GM23338 (cell line): ENCODE results near the gene HACD2. TPM values are rescaled to one million over a fixed set of nuclear protein-coding genes. Genes with fewer than 3 reads are reported as not detected.

Source experiments
- ATAC-seq: fragments of 200-7000 bp; cut with Tn5 transposase; 3 replicates; pipeline ENCODE4 v1.9.1; 2020
- DNase-seq: peaks from one replicate; pipeline ENCODE4 v3.0.0-alpha.2; 2015; ENCODE audit warnings: low spot score
- H2AFZ ChIP-seq: fragments of 200-600 bp; sonication (generic); 2 replicates; pipeline ENCODE4 v1.8.0; 2016; ENCODE audit warnings: antibody characterized with exemption, mild to moderate bottlenecking, moderate library complexity
- H3F3A ChIP-seq: fragments of 200-600 bp; sonication (generic); replicated peaks from 2 replicates; pipeline ENCODE4 v1.8.0; 2017; ENCODE audit warnings: antibody characterized with exemption, mixed run types, low read depth
- H3K27ac ChIP-seq: fragments of 200-600 bp; sonication (generic); 2 replicates; pipeline ENCODE4 v1.6.1; 2016; ENCODE audit warnings: low read depth
- H3K27me3 ChIP-seq: fragments of 200-600 bp; sonication (generic); 2 replicates; pipeline ENCODE4 v1.8.0; 2016; ENCODE audit warnings: mild to moderate bottlenecking, mixed run types, moderate library complexity; ENCODE audit not compliant: insufficient read depth
- H3K36me3 ChIP-seq: fragments of 200-600 bp; sonication (generic); 2 replicates; pipeline ENCODE4 v1.8.0; 2016; ENCODE audit warnings: mild to moderate bottlenecking; ENCODE audit not compliant: insufficient read depth
- H3K4me1 ChIP-seq: fragments of 200-600 bp; sonication (generic); 2 replicates; pipeline ENCODE4 v1.8.0; 2016; ENCODE audit warnings: mild to moderate bottlenecking, moderate library complexity; ENCODE audit not compliant: insufficient read depth
- H3K4me2 ChIP-seq: fragments of 200-600 bp; sonication (generic); 2 replicates; pipeline ENCODE4 v1.7.1; 2017; ENCODE audit warnings: mixed run types
- H3K4me3 ChIP-seq: fragments of 200-600 bp; sonication (generic); 2 replicates; pipeline ENCODE4 v1.6.1; 2016; ENCODE audit warnings: mixed run types
- H3K79me2 ChIP-seq: fragments of 200-600 bp; sonication (generic); replicated peaks from 2 replicates; pipeline ENCODE4 v1.8.0; 2017; ENCODE audit warnings: mild to moderate bottlenecking; ENCODE audit not compliant: insufficient read depth
- H3K9me2 ChIP-seq: fragments of 200-600 bp; sonication (generic); 2 replicates; pipeline ENCODE4 v1.8.0; 2017; ENCODE audit not compliant: insufficient read depth
- H4K20me1 ChIP-seq: fragments of 200-600 bp; sonication (generic); replicated peaks from 2 replicates; pipeline ENCODE4 v1.8.0; 2017; ENCODE audit warnings: mild to moderate bottlenecking; ENCODE audit not compliant: insufficient read depth
- H3K27ac Mint-ChIP-seq: 2 replicates; pipeline ENCODE4 v1.8.0; 2020; ENCODE audit warnings: inconsistent platforms, mild to moderate bottlenecking, moderate library complexity, mixed read lengths
- H3K27me3 Mint-ChIP-seq: 3 replicates; pipeline ENCODE4 v1.8.0; 2022; ENCODE audit warnings: low read depth, mild to moderate bottlenecking, moderate library complexity, mixed read lengths, inconsistent platforms; ENCODE audit not compliant: insufficient read depth, poor library complexity
- H3K36me3 Mint-ChIP-seq: 3 replicates; pipeline ENCODE4 v1.8.0; 2021; ENCODE audit warnings: low read depth, mild to moderate bottlenecking, inconsistent platforms, moderate library complexity, mixed read lengths
- H3K4me1 Mint-ChIP-seq: 3 replicates; pipeline ENCODE4 v1.8.0; 2020; ENCODE audit warnings: mild to moderate bottlenecking, inconsistent platforms, mixed read lengths
- H3K4me3 Mint-ChIP-seq: 3 replicates; pipeline ENCODE4 v1.8.0; 2021; ENCODE audit warnings: moderate library complexity, mild to moderate bottlenecking, inconsistent platforms, mixed read lengths
- H3K9me3 Mint-ChIP-seq: 3 replicates; pipeline ENCODE4 v1.8.0; 2020; ENCODE audit warnings: moderate library complexity, mild to moderate bottlenecking, inconsistent platforms, mixed read lengths
- CREB1 ChIP-seq: fragments of 250-450 bp; sonication (Bioruptor Pico); IDR thresholded peaks from 2 replicates; pipeline ENCODE4 v1.5.0; 2020; ENCODE audit warnings: low read depth, mild to moderate bottlenecking, moderate library complexity
- EZH2 ChIP-seq: fragments of 200-600 bp; sonication (generic); IDR thresholded peaks from one replicate; pipeline ENCODE4 v1.8.0; 2017; ENCODE audit warnings: antibody characterized with exemption, mild to moderate bottlenecking, low read depth; ENCODE audit not compliant: unreplicated experiment
- EZH2phosphoT487 ChIP-seq: fragments of 200-600 bp; sonication (generic); IDR thresholded peaks from one replicate; pipeline ENCODE4 v1.8.1; 2018; ENCODE audit warnings: antibody characterized with exemption; ENCODE audit not compliant: unreplicated experiment
- JUNB ChIP-seq: IDR thresholded peaks from one replicate; pipeline ENCODE4 v1.6.1; 2016; ENCODE audit warnings: antibody characterized with exemption; ENCODE audit not compliant: unreplicated experiment
- NANOG ChIP-seq: IDR thresholded peaks from 2 replicates; pipeline ENCODE4 v1.6.1; 2016; ENCODE audit warnings: antibody characterized with exemption, borderline replicate concordance
- POLR2AphosphoS5 ChIP-seq: IDR thresholded peaks from 2 replicates; pipeline ENCODE4 v1.6.1; 2016; ENCODE audit warnings: antibody characterized with exemption, low read depth
- STAT1 ChIP-seq: IDR thresholded peaks from one replicate; pipeline ENCODE4 v1.6.1; 2016; ENCODE audit warnings: antibody characterized with exemption; ENCODE audit not compliant: unreplicated experiment
- ZNF114 ChIP-seq: fragments of 250-450 bp; sonication (Bioruptor Pico); IDR thresholded peaks from 2 replicates; pipeline ENCODE4 v1.5.0; 2020; ENCODE audit warnings: mild to moderate bottlenecking, moderate library complexity
- ZNF331 ChIP-seq: fragments of 250-450 bp; sonication (Bioruptor Pico); IDR thresholded peaks from 2 replicates; pipeline ENCODE4 v1.5.0; 2020; ENCODE audit warnings: low read depth, mild to moderate bottlenecking, moderate library complexity
- ZNF462 ChIP-seq: fragments of 250-450 bp; sonication (Bioruptor Pico); IDR thresholded peaks from 2 replicates; pipeline ENCODE4 v1.5.0; 2020; ENCODE audit warnings: mild to moderate bottlenecking, moderate library complexity
- polyA plus RNA-seq: library from polyadenylated mRNA; unstranded; fragments of >200 nt; fragmentation: Nextera tagmentation; extraction: Ambion mirVana; gene quantifications from 2 replicates; pipeline ENCODE4 v1.2.1, GENCODE V29; 2016
- total RNA-seq: library from RNA; depleted of rRNA; stranded (reverse); fragments of >200 nt; shearing (Covaris generic); gene quantifications from 2 replicates; pipeline ENCODE4 v1.2.3, GENCODE V29; 2014
- TF ChIP-seq, protein P1 (sequence below), 2 experiments: fragments of 200-600 bp in 1 of 2; sonication (generic) in 1 of 2; conservative IDR thresholded peaks; 2 replicates each; pipeline versions ENCODE4 v1.5.1 to v1.6.1; 2016 to 2017; ENCODE audit warnings: antibody characterized with exemption in 2 of 2, low read depth in 2 of 2, mild to moderate bottlenecking in 2 of 2, moderate library complexity in 1 of 2
- TF ChIP-seq, protein P2 (sequence below): IDR thresholded peaks from 2 replicates; pipeline ENCODE4 v1.6.1; 2016; ENCODE audit warnings: antibody characterized with exemption
- TF ChIP-seq, protein P3 (sequence below): IDR thresholded peaks from one replicate; pipeline ENCODE4 v1.6.1; 2018; ENCODE audit warnings: antibody characterized with exemption; ENCODE audit not compliant: unreplicated experiment

The HACD2 gene
- total and polyA plus RNA-seq, 2 experiments from 2014 or later: 13.4 to 31.5 TPM

- H3K27ac ChIP-seq: no peak overlapping the region
- H3F3A ChIP-seq: 0 out of 2 replicates have a peak, but pooled peaks cover 5% of the 10 kb centered on the region
- Mint-ChIP-seq H3K4me1 (peaks cover 16% of the 10 kb centered on the region; the same call in 2 of the 3 replicates), H3K27ac (no peak overlapping the region), H3K4me3 (no peak overlapping the region), H3K9me3 (peaks cover 4% of the 10 kb centered on the region; the same call in 2 of the 3 replicates), H3K36me3 (peaks cover 39% of the 10 kb centered on the region), H3K27me3 (peaks cover 6% of the 10 kb centered on the region)
- DNase-seq: no peak
- H3K79me2 ChIP-seq: peaks cover 26% of the 10 kb centered on the region
- H4K20me1 ChIP-seq: peaks cover 2% of the 10 kb centered on the region; the same call in 1 of the 2 replicates
- no peaks in the 10 kb centered on the region for H3K27me3 ChIP-seq
- TF ChIP-seq STAT1 (no peak), ZNF462 (no peak), POLR2AphosphoS5 (no peak), ZNF331 (CRISPR knock-in tag) (no peak), JUNB (no peak), CREB1 (CRISPR knock-in tag) (no peak), NANOG (no peak), EZH2 (no peak), EZH2phosphoT487 (no peak), ZNF114 (no peak)
- TF ChIP-seq, protein P1, sequence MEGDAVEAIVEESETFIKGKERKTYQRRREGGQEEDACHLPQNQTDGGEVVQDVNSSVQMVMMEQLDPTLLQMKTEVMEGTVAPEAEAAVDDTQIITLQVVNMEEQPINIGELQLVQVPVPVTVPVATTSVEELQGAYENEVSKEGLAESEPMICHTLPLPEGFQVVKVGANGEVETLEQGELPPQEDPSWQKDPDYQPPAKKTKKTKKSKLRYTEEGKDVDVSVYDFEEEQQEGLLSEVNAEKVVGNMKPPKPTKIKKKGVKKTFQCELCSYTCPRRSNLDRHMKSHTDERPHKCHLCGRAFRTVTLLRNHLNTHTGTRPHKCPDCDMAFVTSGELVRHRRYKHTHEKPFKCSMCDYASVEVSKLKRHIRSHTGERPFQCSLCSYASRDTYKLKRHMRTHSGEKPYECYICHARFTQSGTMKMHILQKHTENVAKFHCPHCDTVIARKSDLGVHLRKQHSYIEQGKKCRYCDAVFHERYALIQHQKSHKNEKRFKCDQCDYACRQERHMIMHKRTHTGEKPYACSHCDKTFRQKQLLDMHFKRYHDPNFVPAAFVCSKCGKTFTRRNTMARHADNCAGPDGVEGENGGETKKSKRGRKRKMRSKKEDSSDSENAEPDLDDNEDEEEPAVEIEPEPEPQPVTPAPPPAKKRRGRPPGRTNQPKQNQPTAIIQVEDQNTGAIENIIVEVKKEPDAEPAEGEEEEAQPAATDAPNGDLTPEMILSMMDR (conservative IDR thresholded peaks at IDR 0.05; ENCODE audit: low read depth in 2 of 2): no peak
- TF ChIP-seq, protein P2, sequence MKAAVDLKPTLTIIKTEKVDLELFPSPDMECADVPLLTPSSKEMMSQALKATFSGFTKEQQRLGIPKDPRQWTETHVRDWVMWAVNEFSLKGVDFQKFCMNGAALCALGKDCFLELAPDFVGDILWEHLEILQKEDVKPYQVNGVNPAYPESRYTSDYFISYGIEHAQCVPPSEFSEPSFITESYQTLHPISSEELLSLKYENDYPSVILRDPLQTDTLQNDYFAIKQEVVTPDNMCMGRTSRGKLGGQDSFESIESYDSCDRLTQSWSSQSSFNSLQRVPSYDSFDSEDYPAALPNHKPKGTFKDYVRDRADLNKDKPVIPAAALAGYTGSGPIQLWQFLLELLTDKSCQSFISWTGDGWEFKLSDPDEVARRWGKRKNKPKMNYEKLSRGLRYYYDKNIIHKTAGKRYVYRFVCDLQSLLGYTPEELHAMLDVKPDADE: no peak
- TF ChIP-seq, protein P3, sequence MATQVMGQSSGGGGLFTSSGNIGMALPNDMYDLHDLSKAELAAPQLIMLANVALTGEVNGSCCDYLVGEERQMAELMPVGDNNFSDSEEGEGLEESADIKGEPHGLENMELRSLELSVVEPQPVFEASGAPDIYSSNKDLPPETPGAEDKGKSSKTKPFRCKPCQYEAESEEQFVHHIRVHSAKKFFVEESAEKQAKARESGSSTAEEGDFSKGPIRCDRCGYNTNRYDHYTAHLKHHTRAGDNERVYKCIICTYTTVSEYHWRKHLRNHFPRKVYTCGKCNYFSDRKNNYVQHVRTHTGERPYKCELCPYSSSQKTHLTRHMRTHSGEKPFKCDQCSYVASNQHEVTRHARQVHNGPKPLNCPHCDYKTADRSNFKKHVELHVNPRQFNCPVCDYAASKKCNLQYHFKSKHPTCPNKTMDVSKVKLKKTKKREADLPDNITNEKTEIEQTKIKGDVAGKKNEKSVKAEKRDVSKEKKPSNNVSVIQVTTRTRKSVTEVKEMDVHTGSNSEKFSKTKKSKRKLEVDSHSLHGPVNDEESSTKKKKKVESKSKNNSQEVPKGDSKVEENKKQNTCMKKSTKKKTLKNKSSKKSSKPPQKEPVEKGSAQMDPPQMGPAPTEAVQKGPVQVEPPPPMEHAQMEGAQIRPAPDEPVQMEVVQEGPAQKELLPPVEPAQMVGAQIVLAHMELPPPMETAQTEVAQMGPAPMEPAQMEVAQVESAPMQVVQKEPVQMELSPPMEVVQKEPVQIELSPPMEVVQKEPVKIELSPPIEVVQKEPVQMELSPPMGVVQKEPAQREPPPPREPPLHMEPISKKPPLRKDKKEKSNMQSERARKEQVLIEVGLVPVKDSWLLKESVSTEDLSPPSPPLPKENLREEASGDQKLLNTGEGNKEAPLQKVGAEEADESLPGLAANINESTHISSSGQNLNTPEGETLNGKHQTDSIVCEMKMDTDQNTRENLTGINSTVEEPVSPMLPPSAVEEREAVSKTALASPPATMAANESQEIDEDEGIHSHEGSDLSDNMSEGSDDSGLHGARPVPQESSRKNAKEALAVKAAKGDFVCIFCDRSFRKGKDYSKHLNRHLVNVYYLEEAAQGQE: no peak
- ATAC-seq: no peak
- no peaks in the 10 kb centered on the region for H3K36me3 ChIP-seq
- H3K9me2 ChIP-seq: no peaks in the 10 kb centered on the region
- H3K4me1 ChIP-seq: peaks cover 23% of the 10 kb centered on the region
- H2AFZ ChIP-seq: no peak overlapping the region
- no peak overlapping the region for H3K4me3 ChIP-seq
- H3K4me2 ChIP-seq: no peak overlapping the region
Observed at GRCh38 chr3:123582315-123582714, 2.5 kb downstream of the HACD2 start.
